HCT116 (cell line): Measurements from ENCODE around the gene CTNNA1. TPM values are rescaled to one million over a fixed set of nuclear protein-coding genes. Genes with fewer than 3 reads are reported as not detected.

Experiments used
- ATAC-seq: fragments of 200-7000 bp; cut with Tn5 transposase; 2 replicates; pipeline ENCODE4 v1.9.1; 2020; ENCODE audit warnings: mild to moderate bottlenecking, moderate library complexity
- BruUV-seq: library from RNA; stranded (reverse); fragments of 400-500 nt; replicated peaks from 2 replicates; lab custom pipeline; 2021; lab: Mats Ljungman, UMichigan
- CTCF ChIA-PET: fragments of 300-600 bp; sonication (Branson Sonifier 250); formaldehyde crosslinking; loops from one replicate; lab custom pipeline; 2021; ENCODE audit warnings: antibody characterized with exemption; lab: Charles Lee
- POLR2A ChIA-PET: fragments of 300-600, 350-600 bp; sonication (Branson Sonifier 250); formaldehyde crosslinking; loops from one replicate; lab custom pipeline; 2021; ENCODE audit warnings: antibody characterized with exemption; lab: Charles Lee
- RAD21 ChIA-PET, 2 experiments: fragments of 300-600 bp; sonication (Branson Sonifier 250); formaldehyde crosslinking; loops; one replicate each; lab custom pipeline; 2023; ENCODE audit warnings: low total read pairs in 2 of 2; ENCODE audit not compliant: uncharacterized antibody in 2 of 2, unreplicated experiment in 2 of 2, low non-redundant PET in 1 of 2; lab: Charles Lee
- DNase-seq: peaks from one replicate; pipeline ENCODE4 v3.0.0-alpha.2; 2010; ENCODE audit warnings: low read depth, low spot score
- H2AFZ ChIP-seq: fragments of 200-600 bp; shearing (Covaris generic), sonication (generic); 2 replicates; pipeline ENCODE4 v1.6.1; 2017; ENCODE audit warnings: low read depth, mixed run types, mixed read lengths, antibody characterized with exemption, low read length; ENCODE audit not compliant: poor library complexity, severe bottlenecking
- H3K27ac ChIP-seq: 2 replicates; pipeline ENCODE4 v1.5.1; 2012; ENCODE audit warnings: low read depth, low read length
- H3K27me3 ChIP-seq: fragments of 200-600 bp; sonication (generic); 2 replicates; pipeline ENCODE4 v1.6.1; 2016; ENCODE audit warnings: mixed run types, low read length, mixed read lengths; ENCODE audit not compliant: insufficient read depth
- H3K36me3 ChIP-seq, 2 experiments: fragments of 200-500 bp in 1 of 2; fragments of 200-600 bp in 1 of 2; sonication (Bioruptor generic) in 1 of 2; sonication (generic) in 1 of 2; 2 replicates each; pipeline versions ENCODE4 v1.5.1 to v1.6.1; 2014 to 2016; ENCODE audit warnings: low read length in 2 of 2, inconsistent platforms in 1 of 2, mixed read lengths in 1 of 2, mixed run types in 1 of 2; ENCODE audit not compliant: insufficient read depth in 2 of 2, control insufficient read depth in 1 of 2
- H3K4me1 ChIP-seq, 2 experiments: fragments of 200-600 bp in 1 of 2; sonication (generic) in 1 of 2; 2 replicates each; pipeline versions ENCODE4 v1.5.1 to v1.6.1; 2012 to 2017; ENCODE audit warnings: low read length in 2 of 2, inconsistent platforms in 1 of 2, mild to moderate bottlenecking in 1 of 2, mixed read lengths in 1 of 2, mixed run types in 1 of 2, moderate library complexity in 1 of 2; ENCODE audit not compliant: insufficient read depth in 2 of 2, control insufficient read depth in 1 of 2
- H3K4me2 ChIP-seq: fragments of 200-600 bp; sonication (generic); 2 replicates; pipeline ENCODE4 v1.6.1; 2017; ENCODE audit warnings: mixed run types, low read length, mixed read lengths
- H3K4me3 ChIP-seq, 2 experiments: fragments of 200-600 bp in 1 of 2; sonication (generic) in 1 of 2; replicated peaks in 1 of 2; 2 replicates each; pipeline ENCODE4 v1.5.1; 2011 to 2016; ENCODE audit warnings: low read length in 2 of 2, control low read depth in 1 of 2, low read depth in 1 of 2, mild to moderate bottlenecking in 1 of 2, mixed read lengths in 1 of 2, mixed run types in 1 of 2
- H3K79me2 ChIP-seq: fragments of 200-600 bp; sonication (generic); 2 replicates; pipeline ENCODE4 v1.6.1; 2017; ENCODE audit warnings: mild to moderate bottlenecking, mixed run types, low read length, moderate library complexity, mixed read lengths; ENCODE audit not compliant: insufficient read depth
- H3K9ac ChIP-seq: fragments of 200-600 bp; sonication (generic); 2 replicates; pipeline ENCODE4 v1.6.1; 2016; ENCODE audit warnings: low read length, mixed read lengths
- H3K9me2 ChIP-seq: fragments of 200-600 bp; sonication (generic), shearing (Covaris generic); 2 replicates; pipeline ENCODE4 v1.6.1; 2017; ENCODE audit warnings: mixed run types, mild to moderate bottlenecking, moderate library complexity; ENCODE audit not compliant: insufficient read depth
- H3K9me3 ChIP-seq, 2 experiments: fragments of 200-500 bp in 1 of 2; fragments of 200-600 bp in 1 of 2; sonication (Bioruptor generic) in 1 of 2; sonication (generic) in 1 of 2; 2 replicates each; pipeline ENCODE4 v1.6.1; 2014 to 2017; ENCODE audit warnings: low read length in 2 of 2, mixed read lengths in 2 of 2, inconsistent platforms in 1 of 2, low read depth in 1 of 2, mild to moderate bottlenecking in 1 of 2, mixed run types in 1 of 2, moderate library complexity in 1 of 2; ENCODE audit not compliant: control insufficient read depth in 1 of 2, insufficient read depth in 1 of 2
- H4K20me1 ChIP-seq: fragments of 200-600 bp; sonication (generic), shearing (Covaris generic); 2 replicates; pipeline ENCODE4 v1.6.1; 2017; ENCODE audit warnings: mixed run types, mild to moderate bottlenecking, moderate library complexity; ENCODE audit not compliant: insufficient read depth
- CEBPB ChIP-seq: IDR thresholded peaks from 2 replicates; pipeline ENCODE4 v1.6.1; 2012; ENCODE audit warnings: low read depth
- EGR1 ChIP-seq: IDR thresholded peaks from 2 replicates; pipeline ENCODE4 v1.6.1; 2012; ENCODE audit warnings: low read depth
- ELF1 ChIP-seq: IDR thresholded peaks from 2 replicates; pipeline ENCODE4 v1.6.1; 2012; ENCODE audit warnings: low read depth, borderline replicate concordance
- EZH2 ChIP-seq: fragments of 200-600 bp; sonication (generic); IDR thresholded peaks from 2 replicates; pipeline ENCODE4 v1.6.1; 2017; ENCODE audit warnings: antibody characterized with exemption, mixed run types
- FOSL1 ChIP-seq: IDR thresholded peaks from 2 replicates; pipeline ENCODE4 v1.6.1; 2012; ENCODE audit warnings: low read depth
- JUND ChIP-seq: IDR thresholded peaks from 2 replicates; pipeline ENCODE4 v1.6.1; 2012
- RAD21 ChIP-seq: IDR thresholded peaks from 2 replicates; pipeline ENCODE4 v1.6.1; 2012; ENCODE audit warnings: low read depth, mild to moderate bottlenecking
- SP1 ChIP-seq: IDR thresholded peaks from 2 replicates; pipeline ENCODE4 v1.6.1; 2012; ENCODE audit warnings: low read depth
- ZFX ChIP-seq: fragments of 450-650 bp; IDR thresholded peaks from 2 replicates; pipeline ENCODE4 v1.6.1; 2017
- ZNF274 ChIP-seq: fragments of 200-500 bp; sonication (Bioruptor generic); IDR thresholded peaks from 2 replicates; pipeline ENCODE4 v1.6.1; 2014; ENCODE audit warnings: mild to moderate bottlenecking, low read depth, low read length, inconsistent platforms
- intact Hi-C: fragments of 100-400 bp; cut with micrococcal nuclease; formaldehyde crosslinking; loops from 2 replicates; pipeline ENCODE4 v1.10.0; 2022
- total RNA-seq: library from RNA; stranded (reverse); gene quantifications from one replicate; pipeline ENCODE4 v1.2.1, GENCODE V29; 2021; ENCODE audit not compliant: unreplicated experiment

Gene CTNNA1
- total RNA-seq, 1 experiment from 2014 or later: 313 TPM

- ChIA-PET POLR2A (interaction anchor here (0.6 to 1.4 kb wide), 7 partner anchors 9 to 569 kb away, joined by 3 to 14 read pairs (median 4); partner anchors contain the start of gene MATR3), RAD21 (interaction anchor here (0.9 to 1.2 kb wide), 2 partner anchors 28 to 65 kb away, joined by 3 read pairs; partner anchors contain the start of gene CTNNA1 (in 1 of the 2)), CTCF (interaction anchor here (0.7 to 2.3 kb wide), 13 partner anchors 9 to 145 kb away, joined by 3 to 15 read pairs (median 5); partner anchors contain the start of gene CTNNA1)
- H3K36me3 ChIP-seq: no peaks in the 10 kb centered on the region
- BruUV-seq: no TSS peak
- no peaks in the 10 kb centered on the region for H3K79me2 ChIP-seq
- no peaks in the 10 kb centered on the region for H4K20me1 ChIP-seq
- no peak for DNase-seq
- H3K9me3 ChIP-seq: no peaks in the 10 kb centered on the region
- ATAC-seq: peak; percentile 40
- intact Hi-C loops: loop anchor here (1.0 to 2.0 kb wide), 2 partner anchors 20 to 29 kb away; partner anchors contain the start of gene CTNNA1
- H3K4me2 ChIP-seq: peak overlapping the region; percentile 74
- H2AFZ ChIP-seq: peak overlapping the region; percentile 56
- no peaks in the 10 kb centered on the region for H3K9me2 ChIP-seq
- no peaks in the 10 kb centered on the region for H3K27me3 ChIP-seq
- H3K4me1 ChIP-seq: peaks cover 19 to 22% of the 10 kb centered on the region in 2 experiments
- H3K9ac ChIP-seq: peak overlapping the region; percentile 29
- H3K4me3 ChIP-seq: peak overlapping the region in 1 of 2 experiments; percentile 28; a peak in 2 of 4 replicates
- peak overlapping the region; percentile 44 for H3K27ac ChIP-seq
- no peak for TF ChIP-seq ZFX
- no peak for TF ChIP-seq EZH2
- no peak for TF ChIP-seq ELF1
- no peak for TF ChIP-seq JUND
- no peak for TF ChIP-seq FOSL1
- no peak for TF ChIP-seq EGR1
- TF ChIP-seq SP1: no peak
- no peak for TF ChIP-seq ZNF274
- no peak for TF ChIP-seq RAD21
- no peak for TF ChIP-seq CEBPB
These were observed 28.6 kb upstream of the CTNNA1 start for GRCh38 chr5:138724470-138725146.
